Amniotic stem cell (primary cell): ENCODE measurements around the gene APOM.

ENCODE experiments used
- DNase-seq: peaks from one replicate; lab custom pipeline; 2025; lab: John Stamatoyannopoulos, UW

Gene APOM

DNA sequence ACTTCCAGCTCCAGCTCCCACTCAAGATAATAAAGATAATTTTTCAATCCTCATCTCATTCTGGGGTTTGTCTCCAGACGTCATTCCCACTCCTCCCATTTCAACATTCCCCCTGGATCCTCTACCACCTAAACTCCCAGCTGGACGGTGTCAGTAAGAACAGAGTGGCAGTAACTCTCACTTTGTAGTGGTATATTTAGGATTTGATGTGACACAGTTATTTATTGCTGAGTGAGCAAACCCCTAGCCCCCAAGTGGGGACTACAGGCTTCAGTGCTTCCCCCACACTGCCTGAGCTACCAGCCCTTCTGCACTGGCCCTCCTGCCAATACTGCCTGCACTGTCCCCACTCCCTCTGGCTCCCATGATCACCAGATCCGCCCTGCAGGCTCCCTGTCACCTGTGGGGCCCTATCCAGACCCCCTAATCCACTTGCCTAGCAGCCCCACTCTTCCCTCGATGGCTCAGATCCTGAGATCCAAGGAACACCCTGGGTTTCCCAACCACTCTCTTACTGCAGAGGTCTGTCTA is 2.5 kb downstream of the APOM start:
- DNase-seq, result no peak

DNA sequence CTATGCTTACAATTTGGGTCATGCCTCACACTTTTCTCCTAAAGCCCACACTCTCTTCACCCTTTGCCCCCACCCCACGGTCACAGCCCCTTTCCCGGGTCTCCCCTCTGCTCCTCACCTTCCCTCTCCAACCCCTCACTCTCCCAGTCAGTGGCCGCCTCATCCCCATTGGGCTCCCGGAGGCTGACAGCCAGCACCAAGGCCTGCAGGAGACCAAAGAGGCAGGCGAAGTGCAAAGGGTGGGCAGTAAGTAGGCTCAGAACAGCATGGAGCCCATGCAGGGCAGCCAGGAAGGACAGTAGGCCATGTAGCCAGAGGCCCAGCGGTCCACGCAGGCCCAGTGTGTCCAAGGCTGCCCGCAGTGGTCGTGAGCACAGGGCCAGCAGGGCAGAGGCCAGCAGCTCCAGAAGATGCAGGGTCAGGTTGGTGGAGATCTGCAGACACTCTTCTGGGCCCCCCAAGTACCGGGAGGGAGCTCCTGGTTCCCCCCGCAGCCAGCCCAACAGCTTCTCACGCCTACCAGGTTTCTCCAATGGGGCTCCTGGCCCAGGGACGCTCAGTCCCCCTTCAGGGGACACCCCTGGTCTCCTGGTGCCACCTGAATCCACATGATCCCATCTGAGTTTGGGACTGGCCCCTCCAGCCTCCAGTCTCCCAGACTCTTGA is 3.4 kb downstream of the APOM start:
- no peak for DNase-seq

DNA sequence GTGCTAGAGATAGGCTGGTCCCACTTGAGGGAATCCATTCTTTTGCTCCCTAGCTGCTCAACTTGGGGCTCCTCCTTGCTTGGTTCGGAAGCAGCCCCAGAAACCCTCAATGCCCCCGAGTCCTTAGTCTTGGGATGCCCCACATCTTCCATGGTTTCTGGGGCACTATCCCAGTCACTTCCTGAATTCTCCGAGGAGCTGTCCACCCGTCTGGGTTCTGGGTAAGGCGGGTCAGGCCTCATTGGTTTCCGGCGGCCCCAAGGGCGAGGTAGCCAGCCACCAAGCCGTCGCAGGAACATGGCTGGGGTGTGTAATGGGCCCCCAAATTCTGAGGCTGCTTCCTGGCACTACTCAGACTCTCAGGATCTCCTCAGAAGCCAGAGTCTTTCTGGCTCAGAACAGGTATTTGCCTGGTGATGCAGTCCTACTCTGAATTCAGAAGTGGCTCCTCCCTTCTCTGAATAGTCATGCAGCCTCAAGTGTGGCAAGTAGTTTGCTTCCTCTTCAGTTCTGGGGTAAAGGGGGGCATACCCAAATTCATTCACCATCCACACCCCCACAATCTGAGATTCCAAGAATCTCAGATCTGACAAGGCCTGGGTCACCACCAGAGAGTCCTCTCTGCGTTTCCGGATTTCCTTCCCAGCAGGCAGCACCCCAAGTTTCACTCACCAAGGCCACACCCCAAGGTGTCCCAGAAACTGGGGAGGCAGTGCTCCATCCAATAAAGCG is 4.1 kb downstream of the APOM start:
- no peak for DNase-seq

DNA sequence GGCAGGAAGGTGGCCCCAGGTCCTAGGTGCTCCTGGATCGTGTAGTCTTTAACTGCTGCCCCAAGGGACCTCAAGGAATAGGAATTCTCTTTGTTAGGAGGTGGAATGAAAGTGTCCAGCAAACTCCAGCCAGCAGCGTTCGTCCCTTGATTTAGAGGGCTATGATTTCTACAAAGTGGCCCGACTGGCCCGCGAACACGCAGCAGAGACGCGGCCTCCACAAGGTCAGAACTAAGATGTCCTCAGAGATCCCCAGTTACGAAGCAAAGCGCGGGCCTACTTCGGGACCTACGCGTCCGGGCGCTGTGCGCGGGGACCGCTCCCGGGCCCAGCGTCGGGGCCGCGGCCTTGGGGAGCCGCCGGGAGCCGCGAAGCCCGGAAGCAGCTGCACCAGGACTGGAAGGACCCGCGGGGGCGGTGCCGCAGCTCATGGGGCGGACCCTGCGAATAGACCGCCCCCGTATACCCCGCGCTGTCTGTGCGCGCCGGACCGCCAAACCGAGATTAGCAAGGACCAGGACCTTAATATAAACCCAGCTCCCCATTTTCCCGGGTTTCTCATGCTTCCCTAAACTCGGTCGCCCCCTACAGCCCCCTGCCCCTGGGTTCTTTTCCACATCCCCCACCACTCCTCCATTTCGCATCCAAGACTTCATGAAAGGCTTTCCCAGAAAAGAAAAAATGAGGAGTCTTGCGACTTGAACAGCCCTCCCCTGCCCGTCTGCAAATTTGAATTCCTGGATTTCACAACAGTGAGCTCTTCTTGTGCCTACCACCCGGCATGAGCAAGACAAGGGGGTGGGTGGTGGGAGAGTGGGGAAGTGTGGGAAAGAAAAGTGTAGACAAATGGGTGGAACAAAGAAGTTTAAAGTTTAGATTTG is 4.9 kb downstream of the APOM start, which contains the start of gene C6orf47:
C6orf47 (minus strand) TSS at position 398 of the 881 bp plus-strand sequence. CDS start 831 bp downstream, outside the sequence.
- peak; percentile 47 for DNase-seq

DNA sequence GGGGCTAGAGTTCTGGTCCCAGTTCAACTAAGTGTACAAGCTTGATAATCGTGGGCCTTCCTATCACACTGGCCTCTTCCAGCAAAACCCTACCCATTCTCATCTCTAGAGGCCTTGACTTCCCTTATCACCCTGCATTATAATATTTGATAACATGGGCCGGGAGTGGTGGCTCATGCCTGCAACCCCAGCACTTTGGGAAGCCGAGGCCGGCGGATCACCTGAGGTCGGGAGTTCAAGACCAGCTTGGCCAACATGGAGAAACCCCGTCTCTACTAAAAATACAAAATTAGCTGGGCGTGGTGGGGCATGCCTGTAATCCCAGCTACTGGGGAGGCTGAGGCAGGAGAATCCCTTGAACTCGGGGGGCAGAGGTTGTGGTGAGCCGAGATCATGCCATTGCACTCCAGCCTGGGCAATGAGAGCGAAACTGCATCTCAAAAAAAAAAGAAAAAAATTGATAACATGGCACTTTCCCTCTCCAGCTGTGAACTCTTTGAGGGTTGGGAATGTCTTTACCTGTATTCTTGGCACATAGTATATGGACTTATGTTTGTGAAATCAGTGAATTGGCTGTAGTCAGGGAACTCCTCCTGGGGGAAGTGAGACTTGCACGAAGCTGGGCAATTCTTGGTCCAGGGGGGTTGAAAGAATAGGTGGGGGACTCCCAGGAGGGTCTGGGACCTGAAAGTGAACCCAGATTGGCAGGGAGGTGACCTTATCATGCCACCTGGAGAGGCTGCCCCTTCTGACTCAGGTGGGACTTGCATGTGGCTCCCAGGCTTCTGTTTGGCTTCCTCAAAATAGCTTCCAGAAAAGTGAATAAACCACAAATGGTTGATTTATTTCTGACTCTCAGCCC is 5.8 kb downstream of the APOM start:
- DNase-seq, result no peak

DNA sequence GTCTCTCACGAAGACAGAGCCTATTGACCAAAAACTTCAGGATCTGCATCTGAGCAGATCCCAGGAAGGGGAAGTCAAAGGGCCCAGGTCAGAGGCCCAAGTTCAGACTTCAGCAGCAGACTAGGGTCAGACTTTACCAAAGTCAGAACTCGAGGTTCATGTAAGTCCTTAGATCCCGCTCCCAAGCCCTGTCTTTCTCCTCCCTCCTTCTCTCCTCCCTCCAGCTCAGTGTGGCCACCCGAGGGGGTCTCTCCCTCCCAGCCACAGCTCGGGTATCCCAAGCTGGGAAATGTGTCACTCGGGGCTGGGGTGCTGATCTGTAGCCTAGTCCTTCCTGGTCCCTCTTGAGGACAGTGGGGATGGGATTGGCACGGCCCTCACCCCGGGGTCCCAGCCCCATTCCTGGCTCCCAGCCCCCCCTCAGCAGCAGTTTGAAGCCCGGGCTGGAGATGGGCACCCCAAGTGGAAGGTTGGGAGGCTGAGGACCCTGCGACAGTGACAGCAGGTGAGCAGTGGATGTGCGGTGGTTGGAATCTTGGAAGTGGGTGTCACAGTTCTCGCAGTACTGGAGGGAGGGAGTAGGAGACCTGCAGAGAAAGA is 6.5 kb downstream of the APOM start:
- no peak for DNase-seq

DNA sequence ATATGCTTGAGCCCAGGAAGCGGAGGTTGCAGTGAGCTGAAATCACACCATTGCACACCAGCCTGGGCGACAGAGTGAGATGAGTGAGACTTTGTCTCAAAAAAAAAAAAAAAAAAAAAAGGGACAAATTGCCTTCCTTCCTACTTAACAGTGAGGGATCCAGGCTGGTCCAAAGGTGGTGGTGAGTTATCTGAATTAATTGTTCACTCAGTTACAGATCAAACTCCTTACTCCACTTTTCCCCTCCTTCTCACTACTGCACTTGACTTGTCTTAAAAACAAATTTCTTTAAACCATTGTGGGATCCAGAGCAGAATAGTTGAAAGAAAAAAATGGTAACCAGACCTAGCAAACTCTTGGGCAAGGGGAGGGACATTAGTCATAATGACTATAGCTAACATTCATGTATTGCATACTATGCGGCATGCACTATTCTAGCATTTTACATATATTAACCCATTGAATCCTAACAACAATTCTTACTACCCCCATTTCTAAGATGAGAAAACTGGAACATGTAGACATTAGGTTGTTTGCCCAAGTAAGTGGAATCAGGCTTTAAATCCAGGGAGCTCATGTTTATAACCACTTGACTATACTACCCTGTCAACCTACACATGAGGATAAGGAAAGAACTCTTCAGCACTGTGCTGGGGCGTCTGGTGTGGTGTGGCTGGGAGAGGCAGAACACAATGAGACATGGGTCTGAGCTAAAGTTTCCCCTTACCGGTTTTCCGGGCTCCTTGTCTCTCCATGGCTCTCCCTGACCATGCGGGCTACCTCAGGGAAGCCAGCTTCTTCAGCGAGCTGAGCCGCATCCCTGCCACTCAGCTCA is 7.6 kb downstream of the APOM start:
- no peak for DNase-seq

DNA sequence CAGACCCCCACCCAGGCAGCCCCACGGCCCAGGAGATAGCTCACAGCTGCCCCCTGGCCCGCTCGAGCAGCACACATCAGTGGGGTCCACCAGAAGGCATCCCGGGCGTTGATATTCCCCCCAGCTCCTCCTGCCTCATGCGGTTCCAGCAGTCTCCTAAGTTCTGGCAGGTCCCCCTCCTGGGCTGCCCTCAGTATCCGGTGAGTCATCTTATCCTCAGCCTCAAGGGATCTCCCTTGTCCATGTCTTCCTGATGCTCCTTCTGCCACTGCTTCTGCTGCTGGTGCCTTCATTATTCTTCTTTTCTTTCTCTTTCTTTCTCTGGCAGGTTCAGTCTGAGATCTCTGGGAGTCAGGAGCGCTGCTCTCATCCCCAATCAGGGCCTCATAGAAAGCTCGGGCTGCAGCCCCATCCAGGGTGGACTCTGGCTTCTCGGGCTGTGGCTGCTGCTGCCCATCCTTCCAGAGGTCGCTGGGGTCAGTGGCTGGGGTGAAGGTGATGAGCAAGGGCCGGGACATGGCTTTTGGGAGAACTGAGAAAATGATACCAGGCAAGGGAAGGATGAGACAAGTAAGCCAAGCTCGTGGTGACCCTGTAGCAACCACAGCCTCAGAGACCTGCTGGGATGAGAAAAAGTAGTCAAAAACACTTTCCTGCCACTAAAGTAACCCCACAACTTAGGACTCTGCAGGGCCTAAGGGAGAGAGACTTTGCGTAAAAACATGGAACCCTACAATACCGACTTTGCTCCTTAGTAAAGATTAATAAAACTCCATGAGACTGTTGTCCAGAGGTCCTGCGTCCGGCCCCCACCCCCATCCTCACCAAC is 8.5 kb downstream of the APOM start:
- peak; percentile 47 for DNase-seq

DNA sequence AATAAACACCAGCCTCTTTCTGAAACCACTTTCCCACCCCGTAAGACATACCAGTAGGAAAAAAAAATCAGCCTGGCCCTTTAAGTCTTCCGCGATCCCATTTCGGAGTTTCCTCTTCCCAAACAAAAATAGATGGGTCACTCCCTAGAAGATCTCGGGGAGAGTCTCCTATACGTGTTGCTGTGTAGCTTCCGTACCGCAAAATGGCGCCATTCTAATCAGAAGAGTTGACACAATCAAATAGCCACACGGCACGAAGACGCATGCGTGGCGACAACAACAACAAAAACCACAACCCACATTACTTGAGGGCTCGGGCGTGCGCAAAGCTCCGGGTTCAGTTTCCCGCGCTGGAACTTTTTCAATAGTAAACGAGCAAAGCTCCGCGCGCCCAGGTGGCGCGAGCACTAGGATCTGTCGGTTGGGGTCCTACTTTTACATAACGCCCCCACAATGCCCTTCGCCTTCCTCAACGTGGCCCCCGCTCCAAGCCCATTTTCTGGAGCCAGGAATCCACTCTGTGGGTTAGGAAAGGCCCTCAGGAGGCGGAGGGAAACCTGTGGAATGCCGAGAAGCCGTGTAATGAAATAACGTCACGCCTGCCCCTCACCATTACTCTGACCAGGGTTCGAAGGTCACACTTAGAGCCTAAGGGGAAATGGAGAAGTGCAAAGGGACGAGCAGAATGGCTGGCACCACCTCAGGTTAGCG is 9.3 kb downstream of the APOM start, which contains the start of gene GPANK1:
GPANK1 (minus strand) TSS at position 208 of the 711 bp plus-strand sequence. CDS start 519 bp downstream, outside the sequence.
- DNase-seq, result peak; percentile 79

DNA sequence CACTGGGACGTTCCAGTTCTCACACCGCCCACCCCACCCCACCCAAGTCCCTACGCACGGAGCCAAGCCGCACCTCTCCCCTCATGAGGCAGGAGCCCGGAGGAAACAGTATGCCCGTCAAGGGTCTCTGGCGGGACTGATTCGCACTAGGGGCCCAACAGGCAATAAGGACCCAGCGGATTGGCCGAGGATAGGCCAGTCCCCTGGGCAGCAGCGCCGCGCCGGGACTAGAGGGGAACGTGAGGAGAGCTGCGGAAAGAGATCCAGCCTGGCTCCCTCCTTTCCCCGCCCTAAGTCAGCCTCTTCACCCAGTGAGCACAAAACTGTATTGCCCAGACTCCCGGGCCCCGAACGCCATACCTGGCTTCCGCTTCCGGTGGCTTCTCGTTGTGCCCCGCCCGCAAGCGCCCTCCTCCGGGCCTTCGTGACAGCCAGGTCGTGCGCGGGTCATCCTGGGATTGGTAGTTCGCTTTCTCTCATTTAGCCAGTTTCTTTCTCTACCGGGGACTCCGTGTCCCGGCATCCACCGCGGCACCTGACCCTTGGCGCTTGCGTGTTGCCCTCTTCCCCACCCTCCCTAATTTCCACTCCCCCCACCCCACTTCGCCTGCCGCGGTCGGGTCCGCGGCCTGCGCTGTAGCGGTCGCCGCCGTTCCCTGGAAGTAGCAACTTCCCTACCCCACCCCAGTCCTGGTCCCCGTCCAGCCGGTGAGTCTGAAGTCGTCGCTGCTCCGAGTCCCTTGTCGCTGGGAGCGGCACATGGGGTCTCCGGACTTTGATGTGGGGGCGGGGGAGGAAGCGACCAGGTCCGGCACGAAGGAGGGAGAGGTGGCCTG is 10.0 kb downstream of the APOM start, which contains the start of gene CSNK2B:
CSNK2B (plus strand) TSS at position 580 of the 836 bp plus-strand sequence. CDS start 752 bp downstream, outside the sequence.
- DNase-seq, result peak; percentile 97

DNA sequence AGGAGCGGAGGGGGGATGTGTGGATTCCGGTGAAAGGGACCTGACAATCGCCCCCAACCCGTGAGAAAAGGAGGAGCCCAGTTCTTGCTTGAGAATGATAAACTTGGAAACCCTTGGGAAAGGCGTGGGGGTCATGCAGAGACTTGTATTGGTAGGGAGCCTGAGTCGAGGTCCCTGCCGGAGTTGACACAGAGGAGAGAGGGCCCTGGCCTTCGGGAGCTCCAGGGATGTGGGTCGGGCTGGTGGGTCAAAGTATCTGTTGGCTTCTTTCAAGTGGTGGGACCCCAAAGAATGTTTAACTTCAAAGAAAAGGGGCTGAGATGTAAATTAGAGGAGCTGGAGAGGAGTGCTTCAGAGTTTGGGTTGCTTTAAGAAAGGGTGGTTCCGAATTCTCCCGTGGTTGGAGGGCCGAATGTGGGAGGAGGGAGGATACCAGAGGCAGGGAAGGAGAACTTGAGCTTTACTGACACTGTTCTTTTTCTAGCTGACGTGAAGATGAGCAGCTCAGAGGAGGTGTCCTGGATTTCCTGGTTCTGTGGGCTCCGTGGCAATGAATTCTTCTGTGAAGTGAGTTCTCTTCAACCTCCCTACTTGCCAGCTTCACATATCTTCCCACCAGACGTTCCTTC is 10.8 kb downstream of the APOM start:
- DNase-seq, result no peak

DNA sequence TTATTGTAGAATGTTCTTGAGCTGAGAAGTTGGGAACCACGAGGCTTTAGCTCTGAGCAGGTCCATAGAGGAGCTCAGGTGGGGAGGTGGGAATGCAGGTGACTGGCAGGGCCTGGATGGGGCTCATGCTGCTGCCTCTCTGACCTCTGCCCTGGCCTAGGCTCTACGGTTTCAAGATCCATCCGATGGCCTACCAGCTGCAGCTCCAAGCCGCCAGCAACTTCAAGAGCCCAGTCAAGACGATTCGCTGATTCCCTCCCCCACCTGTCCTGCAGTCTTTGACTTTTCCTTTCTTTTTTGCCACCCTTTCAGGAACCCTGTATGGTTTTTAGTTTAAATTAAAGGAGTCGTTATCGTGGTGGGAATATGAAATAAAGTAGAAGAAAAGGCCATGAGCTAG is 14.0 kb downstream of the APOM start, which contains the start of gene LY6G5B:
LY6G5B (plus strand) TSS at position 301 of the 400 bp plus-strand sequence. CDS start 975 bp downstream, outside the sequence.
- DNase-seq, result no peak

DNA sequence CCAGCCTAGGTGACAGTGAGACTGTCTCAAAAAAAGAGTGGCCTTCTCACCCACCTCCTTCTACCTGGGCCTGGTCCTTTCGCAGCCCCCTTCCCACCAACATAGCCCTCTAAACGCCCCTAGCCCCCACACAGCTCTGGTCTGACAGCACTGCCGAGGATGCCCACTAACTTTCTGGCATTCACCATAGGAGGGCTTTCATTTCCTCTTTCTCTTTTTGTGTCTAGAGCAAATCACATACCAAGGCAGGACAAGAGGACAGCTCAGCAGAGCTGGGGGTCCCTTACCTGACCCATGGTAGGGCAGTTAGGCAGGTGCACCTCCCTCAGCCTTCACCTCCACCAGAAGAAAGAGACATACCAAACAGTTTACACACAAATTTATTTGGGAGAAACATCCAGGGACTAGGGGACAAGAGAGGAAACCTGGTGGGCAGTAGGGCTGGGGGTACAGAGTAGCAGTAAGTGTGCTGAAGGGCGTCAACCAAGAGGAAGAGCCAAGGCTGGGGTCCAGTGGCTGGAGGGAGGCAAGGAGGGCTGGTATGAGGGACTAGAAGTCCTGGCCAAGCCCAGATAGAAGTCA is 20.7 kb downstream of the APOM start:
- DNase-seq, result no peak

DNA sequence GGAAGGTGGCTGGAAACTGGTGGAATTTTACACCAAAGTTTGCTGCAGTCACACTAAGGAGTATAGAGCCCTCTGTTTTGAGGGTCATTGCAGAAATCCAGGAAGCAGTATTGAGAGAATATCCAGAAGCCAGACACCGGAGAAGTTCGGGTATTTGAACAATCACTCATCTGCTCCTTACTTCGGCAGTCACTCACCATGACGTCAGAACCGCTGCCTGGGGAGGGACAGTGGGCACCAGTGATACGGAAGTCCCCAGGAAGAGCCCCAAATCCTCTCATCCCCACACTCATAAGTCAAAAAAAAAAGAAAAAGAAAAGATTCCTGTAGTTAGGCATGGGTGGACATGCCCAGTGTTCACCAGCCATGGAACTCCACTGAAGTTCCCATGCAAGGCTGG is 21.2 kb downstream of the APOM start:
- no peak for DNase-seq

DNA sequence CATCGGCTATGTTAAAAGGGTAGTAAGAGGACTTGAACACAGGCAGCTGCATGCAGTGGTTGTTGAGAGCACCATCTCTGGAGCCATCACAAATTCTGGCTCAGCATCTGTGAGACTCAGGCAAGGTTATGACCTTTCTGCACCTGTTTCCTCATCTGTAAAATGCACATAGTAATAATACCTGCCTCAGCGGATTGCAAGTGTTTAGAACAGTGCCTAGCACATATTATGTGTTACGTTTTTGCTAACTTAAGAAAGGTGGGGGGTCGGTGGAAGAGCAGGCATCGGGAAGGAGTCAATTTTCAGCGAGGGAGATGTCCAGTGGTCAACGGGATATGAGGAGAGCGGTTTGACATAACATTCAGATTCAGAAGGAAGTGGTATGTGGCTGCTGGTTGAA is 22.3 kb downstream of the APOM start:
- DNase-seq, result no peak
